Brain microvascular endothelial cell (primary cell): ENCODE measurements around the gene TIMM44.

ENCODE experiments used
- DNase-seq: peaks from one replicate; pipeline ENCODE4 v3.0.0-alpha.2; 2020
- H3K27ac ChIP-seq: fragments of 250-450 bp; sonication (Bioruptor Pico); 2 replicates; pipeline ENCODE4 v1.5.1; 2020; ENCODE audit warnings: mild to moderate bottlenecking, moderate library complexity
- H3K27me3 ChIP-seq: fragments of 250-450 bp; sonication (Bioruptor Pico); replicated peaks from 2 replicates; pipeline ENCODE4 v1.5.1; 2020; ENCODE audit warnings: mild to moderate bottlenecking
- H3K36me3 ChIP-seq: fragments of 250-450 bp; sonication (Bioruptor Pico); replicated peaks from 2 replicates; pipeline ENCODE4 v1.5.1; 2020; ENCODE audit warnings: mild to moderate bottlenecking
- H3K4me3 ChIP-seq: 2 replicates; pipeline ENCODE4 v1.5.1; 2011; ENCODE audit warnings: low read depth, mild to moderate bottlenecking, control low read depth, low read length, moderate library complexity
- CTCF ChIP-seq: IDR thresholded peaks from 2 replicates; pipeline ENCODE4 v1.5.1; 2011; ENCODE audit warnings: low read depth, mild to moderate bottlenecking, moderate library complexity, low read length, control low read depth, inconsistent platforms; ENCODE audit errors: missing control alignments
- in situ Hi-C: cut with HindIII; loops from 2 replicates; pipeline ENCODE4 v1.10.0; 2017; ENCODE audit warnings: low sequenced_read_pairs, low pct_ligation_motif_present

The TIMM44 gene

GRCh38 chr19:7905859-7906258 lies 37.6 kb downstream of the TIMM44 start:
- no peak overlapping the region for H3K27ac ChIP-seq

GRCh38 chr19:7905268-7905667 lies 38.2 kb downstream of the TIMM44 start:
- TF ChIP-seq CTCF = no peak
- Histone ChIP-seq H3K27me3 (no peaks in the 10 kb centered on the region), H3K4me3 (no peak overlapping the region), H3K36me3 (peaks cover 11% of the 10 kb centered on the region), H3K27ac (no peak overlapping the region)
- DNase-seq = no peak
- in situ Hi-C loops = no loop called here

More at GRCh38 chr19:7905859-7906258, 37.6 kb downstream of the TIMM44 start:
- Histone ChIP-seq H3K27me3 (no peaks in the 10 kb centered on the region), H3K4me3 (no peak overlapping the region), H3K36me3 (peaks cover 15% of the 10 kb centered on the region)
- DNase-seq = no peak
- in situ Hi-C loops = no loop called here
- no peak for TF ChIP-seq CTCF

GRCh38 chr19:7904074-7905020 lies 39.1 kb downstream of the TIMM44 start:
- no peak for TF ChIP-seq CTCF
- in situ Hi-C loops = no loop called here
- H3K27me3 ChIP-seq = no peaks in the 10 kb centered on the region
- no peak for DNase-seq
- peak overlapping the region; percentile 80 for H3K4me3 ChIP-seq
- peak overlapping the region; percentile 65 for H3K27ac ChIP-seq
- peaks cover 13% of the 10 kb centered on the region for H3K36me3 ChIP-seq

- in situ Hi-C loops = no loop called here
- peak within 1 kb of the TSS; percentile 80 for H3K4me3 ChIP-seq
- TF ChIP-seq CTCF = peak; percentile 59
- peak; percentile 98 for DNase-seq
- H3K36me3 ChIP-seq = peaks cover 18% of the 10 kb centered on the region
- peak within 1 kb of the TSS; percentile 65 for H3K27ac ChIP-seq
- no peaks in the 10 kb centered on the region for H3K27me3 ChIP-seq
These were observed 40.0 kb downstream of the TIMM44 start, which contains the start of gene MAP2K7 for GRCh38 chr19:7903244-7904073. TSS of gene MAP2K7 (plus strand) at chr19:7903877. CDS start at chr19:7903945, 68 bp downstream.

GRCh38 chr19:7902796-7903243 lies 40.6 kb downstream of the TIMM44 start:
- Histone ChIP-seq H3K36me3 (peaks cover 18% of the 10 kb centered on the region), H3K27ac (peak overlapping the region; percentile 23), H3K27me3 (no peaks in the 10 kb centered on the region), H3K4me3 (peak overlapping the region; percentile 65)
- no peak for TF ChIP-seq CTCF
- in situ Hi-C loops = no loop called here
- no peak for DNase-seq
